K562 (cell line): Measurements from ENCODE around the gene MRPL54. TPM values are rescaled to one million over a fixed set of nuclear protein-coding genes. Genes with fewer than 3 reads are reported as not detected.
"Not testable (repeated sequence)": the region's sequence is repeated elsewhere in the genome, so short reads cannot be mapped to it uniquely, and the experiment has no call there.

Experiments used
- ATAC-seq: fragments of 200-7000 bp; cut with Tn5 transposase; 3 replicates; pipeline ENCODE4 v1.9.1; 2020; ENCODE audit warnings: moderate library complexity
- BruUV-seq: library from RNA; stranded (reverse); fragments of 400-500 nt; replicated peaks from 2 replicates; lab custom pipeline; 2021; lab: Mats Ljungman, UMichigan
- CTCF ChIA-PET: fragments of 300-600 bp; formaldehyde crosslinking; extraction: SDS; loops from one replicate; lab custom pipeline; 2021; ENCODE audit warnings: low intra/inter-chr PET ratio; lab: Yijun Ruan, JAX
- POLR2A ChIA-PET: fragments of 300-600, 350-650 bp; sonication (Branson Sonifier 250); formaldehyde crosslinking; extraction: SDS; loops from one replicate; lab custom pipeline; 2021; ENCODE audit warnings: antibody characterized with exemption, inconsistent platforms; lab: Yijun Ruan, JAX
- DNase-seq, 4 experiments: peaks; one replicate each; pipeline versions ENCODE4 v3.0.0 to v3.0.0-alpha.2; 2011 to 2018; ENCODE audit warnings: low spot score in 3 of 4, mixed read lengths in 3 of 4; ENCODE audit errors: extremely low read depth in 1 of 4
- FAIRE-seq: peaks from 2 replicates; lab custom pipeline; 2011; peaks lifted over from hg19 to GRCh38; lab: Jason Lieb, UNC
- H2AFZ ChIP-seq: 2 replicates; pipeline ENCODE4 v1.6.0; 2011; ENCODE audit warnings: low read depth, low read length, control low read depth, inconsistent platforms
- H3K27ac ChIP-seq: fragments of 200-600 bp; 3 replicates; pipeline ENCODE4 v1.8.0; 2011; ENCODE audit warnings: low read depth, mild to moderate bottlenecking, control low read depth, inconsistent platforms, low read length, moderate library complexity, mixed read lengths; ENCODE audit errors: extremely low read depth
- H3K27me3 ChIP-seq, 2 experiments: fragments of 300-600 bp in 1 of 2; 2 replicates in 1 of 2; 3 replicates in 1 of 2; pipeline versions ENCODE4 v1.6.0 to v1.8.0; 2011; ENCODE audit warnings: inconsistent platforms in 2 of 2, low read length in 2 of 2, mild to moderate bottlenecking in 1 of 2, mixed read lengths in 1 of 2, moderate library complexity in 1 of 2; ENCODE audit not compliant: control insufficient read depth in 2 of 2, insufficient read depth in 2 of 2
- H3K36me3 ChIP-seq: fragments of 300-600 bp; 3 replicates; pipeline ENCODE4 v1.8.0; 2011; ENCODE audit warnings: mild to moderate bottlenecking, low read length, inconsistent platforms; ENCODE audit not compliant: control insufficient read depth, insufficient read depth
- H3K4me1 ChIP-seq, 2 experiments: fragments of 200-600 bp in 1 of 2; replicated peaks in 1 of 2; 2 replicates in 1 of 2; 3 replicates in 1 of 2; pipeline versions ENCODE4 v1.5.1 to v1.8.0; 2011; ENCODE audit warnings: inconsistent platforms in 2 of 2, low read length in 2 of 2, mild to moderate bottlenecking in 1 of 2, mixed read lengths in 1 of 2, moderate library complexity in 1 of 2; ENCODE audit not compliant: control insufficient read depth in 2 of 2, insufficient read depth in 2 of 2
- H3K4me2 ChIP-seq: 2 replicates; pipeline ENCODE4 v1.6.1; 2011; ENCODE audit warnings: low read length, control low read depth, inconsistent platforms, mixed read lengths; ENCODE audit not compliant: insufficient read depth
- H3K4me3 ChIP-seq: fragments of 200-600 bp; sonication (generic), shearing (Covaris generic); 2 replicates; pipeline ENCODE4 v1.5.1; 2016; ENCODE audit warnings: control low read depth, inconsistent platforms
- H3K79me2 ChIP-seq: fragments of 200-600 bp; 3 replicates; pipeline ENCODE4 v1.8.0; 2011; ENCODE audit warnings: low read length, inconsistent platforms; ENCODE audit not compliant: control insufficient read depth, insufficient read depth
- H3K9ac ChIP-seq, 2 experiments: 2 replicates each; pipeline versions ENCODE4 v1.6.0 to v1.6.1; 2011; ENCODE audit warnings: low read depth in 2 of 2, low read length in 2 of 2, control low read depth in 1 of 2, inconsistent platforms in 1 of 2, mild to moderate bottlenecking in 1 of 2, mixed read lengths in 1 of 2; ENCODE audit not compliant: insufficient read depth in 1 of 2
- H3K9me1 ChIP-seq: one replicate; pipeline ENCODE4 v1.6.0; 2011; ENCODE audit warnings: inconsistent platforms, mild to moderate bottlenecking, low read length, moderate library complexity; ENCODE audit not compliant: control insufficient read depth, insufficient read depth
- H3K9me3 ChIP-seq: replicated peaks from 2 replicates; pipeline ENCODE4 v1.5.1; 2011; ENCODE audit warnings: low read depth, low read length, inconsistent platforms; ENCODE audit not compliant: control insufficient read depth, insufficient read depth
- H4K20me1 ChIP-seq: replicated peaks from 2 replicates; pipeline ENCODE4 v1.6.1; 2011; ENCODE audit warnings: low read length, inconsistent platforms, mixed read lengths; ENCODE audit not compliant: control insufficient read depth, insufficient read depth
- BCOR ChIP-seq: fragments of 450-650 bp; IDR thresholded peaks from 2 replicates; pipeline ENCODE4 v1.6.1; 2016
- DNMT1 ChIP-seq: fragments of 450-650 bp; IDR thresholded peaks from 2 replicates; pipeline ENCODE4 v1.6.1; 2016; ENCODE audit warnings: antibody characterized with exemption, mild to moderate bottlenecking
- EGR1 ChIP-seq: fragments of 450-650 bp; conservative IDR thresholded peaks from 2 replicates; pipeline ENCODE4 v1.6.1; 2017; ENCODE audit warnings: mild to moderate bottlenecking
- GABPB2 ChIP-seq: fragments of 250-450 bp; sonication (Bioruptor Pico); conservative IDR thresholded peaks from 2 replicates; pipeline ENCODE4 v1.5.1; 2021; ENCODE audit warnings: mild to moderate bottlenecking
- KDM4B ChIP-seq, 2 experiments: fragments of 450-650 bp in 1 of 2; sonication (generic) in 1 of 2; IDR thresholded peaks; 2 replicates each; pipeline ENCODE4 v1.6.1; 2016 to 2017; ENCODE audit warnings: borderline replicate concordance in 2 of 2, antibody characterized with exemption in 1 of 2, low read depth in 1 of 2, mild to moderate bottlenecking in 1 of 2
- LARP7 ChIP-seq: fragments of 450-650 bp; IDR thresholded peaks from 2 replicates; pipeline ENCODE4 v1.6.1; 2016
- MTF1 ChIP-seq: fragments of 250-450 bp; sonication (Bioruptor Pico); IDR thresholded peaks from 2 replicates; pipeline ENCODE4 v1.9.0; 2021; ENCODE audit warnings: moderate library complexity, mild to moderate bottlenecking, inconsistent platforms, borderline replicate concordance
- SMAD1 ChIP-seq: fragments of 150-350 bp; IDR thresholded peaks from 2 replicates; pipeline ENCODE4 v1.6.1; 2014; ENCODE audit warnings: low read length, low read depth; ENCODE audit not compliant: partially characterized antibody
- TAF7 ChIP-seq: fragments of 450-650 bp; IDR thresholded peaks from 2 replicates; pipeline ENCODE4 v1.6.1; 2016; ENCODE audit warnings: missing genetic modification characterization, missing compliant biosample characterization
- TEAD4 ChIP-seq, 2 experiments: sonication (generic) in 1 of 2; formaldehyde crosslinking in 1 of 2; IDR thresholded peaks; 2 replicates each; pipeline versions ENCODE4 v1.6.1 to v1.8.0; 2012 to 2022; ENCODE audit warnings: borderline replicate concordance in 1 of 2, inconsistent platforms in 1 of 2, low read length in 1 of 2, mild to moderate bottlenecking in 1 of 2, missing genetic modification reagents in 1 of 2
- TGIF2 ChIP-seq: sonication (generic); formaldehyde crosslinking; IDR thresholded peaks from 2 replicates; pipeline ENCODE4 v1.8.1; 2022; ENCODE audit warnings: mild to moderate bottlenecking, missing genetic modification reagents, moderate library complexity
- ZNF121 ChIP-seq: sonication (generic); formaldehyde crosslinking; conservative IDR thresholded peaks from 2 replicates; pipeline ENCODE4 v1.8.0; 2022; ENCODE audit warnings: missing genetic modification reagents
- ZNF174 ChIP-seq: fragments of 250-450 bp; sonication (Bioruptor Pico); IDR thresholded peaks from 2 replicates; pipeline ENCODE4 v1.4.0; 2020; ENCODE audit warnings: mild to moderate bottlenecking
- ZNF184 ChIP-seq: sonication (generic); formaldehyde crosslinking; IDR thresholded peaks from 2 replicates; pipeline ENCODE4 v1.5.0; 2020; ENCODE audit warnings: missing genetic modification reagents
- ZNF354B ChIP-seq: fragments of 250-450 bp; sonication (Bioruptor Pico); IDR thresholded peaks from 2 replicates; pipeline ENCODE4 v1.4.0; 2020
- ZNF431 ChIP-seq: sonication (generic); formaldehyde crosslinking; IDR thresholded peaks from 2 replicates; pipeline ENCODE4 v1.8.0; 2022; ENCODE audit warnings: mild to moderate bottlenecking, missing genetic modification reagents
- ZNF75A ChIP-seq: fragments of 450-650 bp; formaldehyde crosslinking; IDR thresholded peaks from 2 replicates; pipeline ENCODE4 v1.4.0; 2020; ENCODE audit warnings: mild to moderate bottlenecking
- WGBS: fragments of 100-300 bp; shearing (Covaris generic); methylation state at CpG from one replicate; pipeline ENCODE4 v1.1.6; 2016; ENCODE audit warnings: low coverage, mixed read lengths; ENCODE audit not compliant: insufficient coverage; ENCODE audit errors: missing lambda C conversion rate; 5-methylcytosine and 5-hydroxymethylcytosine counted together
- in situ Hi-C: fragments of 300-500 bp; cut with MboI; formaldehyde crosslinking; loops from 4 replicates; pipeline ENCODE4 v1.15.0; 2018; ENCODE audit warnings: inconsistent platforms, mixed read lengths
- intact Hi-C: fragments of 100-400 bp; cut with micrococcal nuclease; formaldehyde crosslinking; loops from 2 replicates; pipeline ENCODE4 v1.14.2; 2022
- polyA plus RNA-seq, 8 experiments: library from polyadenylated mRNA; depleted of rRNA in 4 of 8; stranded (reverse) in 5 of 8; unstranded in 3 of 8; fragments of >200 nt; fragmentation: Nextera tagmentation in 2 of 8; fragmentation: Illumina TruSeq in 1 of 8; extraction: Ambion mirVana in 2 of 8; extraction: Trizol in 1 of 8; gene quantifications; 2 replicates each; pipeline versions ENCODE4 v1.2.1 to v1.2.3, GENCODE V29; 2011 to 2014; ENCODE audit warnings: inconsistent platforms in 1 of 8, missing spikeins in 1 of 8
- total RNA-seq, 7 experiments: library from RNA; depleted of rRNA in 6 of 7; stranded (reverse); fragments of >200 nt in 6 of 7; fragmentation: Illumina TruSeq in 2 of 7; extraction: Trizol in 2 of 7; gene quantifications; 2 replicates each; pipeline versions ENCODE4 v1.2.1 to v1.2.3, GENCODE V29; 2011 to 2021; ENCODE audit warnings: low replicate concordance in 1 of 7

Gene MRPL54
- total and polyA plus RNA-seq, 9 of the 15 experiments (the other 6 are each of a cell fraction or from before 2014, with no cell fraction given): 3.5 to 120 (median 56.9) TPM

- not testable (repeated sequence) for ATAC-seq, H3K9ac ChIP-seq, BruUV-seq, H2AFZ ChIP-seq, H3K9me3 ChIP-seq
- POLR2A ChIA-PET: interaction anchor here (0.7 to 1.3 kb wide), 2 partner anchors 11 to 45 kb away, joined by 3 read pairs; no protein-coding TSS in a partner anchor
- H3K4me1 ChIP-seq: peaks cover 6 to 25% of the 10 kb centered on the region in 2 experiments; a peak in 4 of 5 replicates
- peak; percentile 96 for TF ChIP-seq ZNF121 (CRISPR knock-in tag)
- peak; percentile 37; the same call in 1 of the 2 replicates for TF ChIP-seq BCOR
- TF ChIP-seq, all 486 proteins: peak for 2; not testable (repeated sequence) for 484
- DNase-seq, H3K9me1 ChIP-seq, intact Hi-C loops, H4K20me1 ChIP-seq, in situ Hi-C loops, FAIRE-seq, CTCF ChIA-PET, H3K27ac ChIP-seq, H3K4me3 ChIP-seq, H3K4me2 ChIP-seq, H3K27me3 ChIP-seq: not testable (repeated sequence)
- 93% methylated on average over 11 of the region's 13 CpGs for WGBS
- H3K79me2 ChIP-seq: peaks cover 23% of the 10 kb centered on the region
- H3K36me3 ChIP-seq: peaks cover 23% of the 10 kb centered on the region; the same call in 1 of the 3 replicates
These were observed 4.2 kb upstream of the MRPL54 start for GRCh38 chr19:3758297-3758696.

DNA sequence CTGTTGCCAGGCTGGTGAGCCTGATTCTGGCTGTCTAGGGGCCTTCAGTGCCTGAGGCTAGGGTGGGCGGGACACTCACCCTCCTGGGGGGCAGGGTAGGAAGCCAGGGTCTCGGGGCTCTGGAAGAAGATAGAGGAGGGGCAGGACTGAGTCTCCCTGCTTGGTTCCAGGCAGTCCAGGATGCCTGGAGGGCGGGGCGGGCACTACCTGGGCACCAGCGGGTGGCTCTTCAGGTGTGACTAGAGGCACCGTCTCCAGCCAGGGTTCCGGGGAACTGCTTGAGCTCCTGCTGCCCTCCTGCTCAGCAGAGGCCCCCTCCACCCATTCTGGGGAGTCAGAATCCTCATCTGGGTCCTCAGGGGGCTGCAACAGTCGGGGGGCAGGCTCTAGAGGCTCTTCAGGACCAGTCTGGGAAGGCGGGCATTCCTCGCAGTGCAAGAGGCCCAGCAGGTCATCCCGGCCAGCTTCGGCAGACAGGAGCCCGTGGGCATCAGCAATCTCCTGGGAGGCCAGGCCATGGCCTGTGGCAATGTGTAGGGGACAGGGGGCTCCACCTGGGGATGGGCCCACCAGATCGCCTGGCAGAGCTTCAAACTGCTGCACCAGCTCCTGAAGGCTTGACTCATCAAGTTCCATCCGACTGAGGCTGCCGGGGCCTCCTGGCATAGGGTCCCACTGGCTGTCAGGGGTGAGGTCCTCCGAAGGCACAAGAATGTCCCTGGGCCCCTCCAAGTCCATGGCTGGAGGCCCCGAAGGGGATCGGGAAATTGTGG, 2.8 kb upstream of the MRPL54 start:
- Histone ChIP-seq H3K9me1 (no peaks in the 10 kb centered on the region), H3K27ac (no peak overlapping the region), H3K9me3 (no peaks in the 10 kb centered on the region), H4K20me1 (no peaks in the 10 kb centered on the region), H3K27me3 (no peaks in the 10 kb centered on the region), H3K9ac (peak overlapping the region in 1 of 2 experiments; percentile 75; a peak in 2 of 4 replicates), H2AFZ (no peak overlapping the region), H3K36me3 (peaks cover 20% of the 10 kb centered on the region; the same call in 1 of the 3 replicates), H3K4me2 (no peak overlapping the region), H3K4me3 (no peak overlapping the region), H3K79me2 (peaks cover 26% of the 10 kb centered on the region), H3K4me1 (peaks cover 8 to 25% of the 10 kb centered on the region in 2 experiments; a peak in 4 of 5 replicates)
- intact Hi-C loops (no loop called here), in situ Hi-C loops (no loop called here)
- ChIA-PET CTCF (no interaction called here), POLR2A (interaction anchor here (0.5 to 1.3 kb wide), 3 partner anchors 10 to 39 kb away, joined by 3 read pairs; no protein-coding TSS in a partner anchor)
- 95% methylated on average over 14 of the region's 19 CpGs for WGBS
- FAIRE-seq (no peak), ATAC-seq (no peak), DNase-seq (no peak)
- BruUV-seq: no TSS peak
- no peak for TF ChIP-seq ZNF354B (CRISPR knock-in tag)
- TF ChIP-seq GABPB2 (CRISPR knock-in tag): no peak
- no peak for TF ChIP-seq ZNF75A (CRISPR knock-in tag)
- TF ChIP-seq TAF7: no peak
- no peak for TF ChIP-seq ZNF174 (CRISPR knock-in tag)
- TF ChIP-seq DNMT1: no peak
- TF ChIP-seq ZNF184 (CRISPR knock-in tag): no peak
- no peak for TF ChIP-seq EGR1
- TF ChIP-seq ZNF431 (CRISPR knock-in tag): no peak
- no peak for TF ChIP-seq MTF1 (CRISPR knock-in tag)
- TF ChIP-seq SMAD1: no peak
- TF ChIP-seq LARP7: no peak
- TF ChIP-seq TEAD4 (IDR thresholded peaks at IDR 0.05; ENCODE audit: low read length): no peak
- TF ChIP-seq TEAD4 (CRISPR knock-in tag; IDR thresholded peaks at IDR 0.05; ENCODE audit: borderline replicate concordance): no peak
- TF ChIP-seq TGIF2: no peak
- TF ChIP-seq KDM4B (IDR thresholded peaks at IDR 0.05; ENCODE audit: borderline replicate concordance in 2 of 2, low read depth in 1 of 2): no peak
